Adrenal gland (tissue), 19 donors: ENCODE measurements around the gene TMEM255B. TPM values are rescaled to one million over a fixed set of nuclear protein-coding genes. Genes with fewer than 3 reads are reported as not detected.

Experiments
- DNase-seq, 7 donors: peaks; one replicate each; pipeline ENCODE4 v3.0.0-alpha.2; 2019 to 2020
- H3K27ac ChIP-seq, 5 donors: fragments of 200-600 bp; sonication (generic) in 4 of 5; 1 replicate in 3 of 5; 2 replicates in 2 of 5; pipeline versions ENCODE4 v1.5.1 to v1.8.0; 2016 to 2020; ENCODE audit warnings: mild to moderate bottlenecking in 1 of 5
- H3K27me3 ChIP-seq: fragments of 200-600 bp; 2 replicates; pipeline ENCODE4 v1.8.0; 2021
- H3K36me3 ChIP-seq, 2 donors: fragments of 200-600 bp; replicated peaks in 1 of 2; 1 replicate in 1 of 2; 2 replicates in 1 of 2; pipeline versions ENCODE4 v1.5.1 to v1.8.0; 2018 to 2022
- H3K4me1 ChIP-seq, 2 donors: fragments of 200-600 bp; replicated peaks in 1 of 2; 1 replicate in 1 of 2; 2 replicates in 1 of 2; pipeline versions ENCODE4 v1.5.1 to v1.8.0; 2018 to 2021
- H3K4me3 ChIP-seq, 4 donors: fragments of 200-600 bp; sonication (generic) in 3 of 4; one replicate each; pipeline ENCODE4 v1.5.1; 2016 to 2018
- H3K9me3 ChIP-seq, 3 donors: fragments of 200-600 bp; sonication (generic) in 1 of 3; replicated peaks in 1 of 3; 1 replicate in 2 of 3; 2 replicates in 1 of 3; pipeline versions ENCODE4 v1.5.1 to v1.8.0; 2016 to 2021
- POLR2A ChIP-seq, 2 donors: fragments of 450-650 bp; IDR thresholded peaks; one replicate each; pipeline ENCODE4 v1.6.1; 2017; ENCODE audit warnings: antibody characterized with exemption in 2 of 2, mild to moderate bottlenecking in 2 of 2, moderate library complexity in 1 of 2
- WGBS, 4 donors: extraction: QIAGEN DNeasy Blood & Tissue Kit in 2 of 4; methylation state at CpG; one replicate each; pipeline versions ENCODE4 v1.1.5 to v1.1.7; 2013 to 2017; 5-methylcytosine and 5-hydroxymethylcytosine counted together
- intact Hi-C, 2 donors: fragments of 100-400 bp; cut with DNase I; formaldehyde crosslinking; loops; one replicate each; pipeline versions ENCODE4 v1.14.1 to v1.15.0; 2022 to 2023
- long read RNA-seq, 10 donors: library from polyadenylated mRNA in 3 of 10; unstranded in 2 of 10; stranded (forward) in 1 of 10; transcript quantifications; one replicate each; pipeline ENCODE4 v2.0.0 and lab custom pipeline, GENCODE V29; 2021 to 2026
- polyA plus RNA-seq, 3 donors: library from polyadenylated mRNA; stranded (reverse); fragments of 200-250 nt in 2 of 3; fragments of 350-450 nt in 1 of 3; fragmentation: Illumina TruSeq in 1 of 3; extraction: RNeasy Lipid Tissue Mini Kit (QIAGEN cat#74804) in 1 of 3; gene quantifications; one replicate each; pipeline ENCODE4 v1.2.3, GENCODE V29; 2013 to 2014
- total RNA-seq, 9 donors: library from RNA; depleted of rRNA in 4 of 9; stranded (reverse); fragments of >200 nt in 4 of 9; fragments of 120-200 nt in 1 of 9; fragmentation: NEBNext Ultra II Directional in 1 of 9; extraction: Animal tissue kit (Norgen Biotek cat#: 25700) in 1 of 9; gene quantifications; one replicate each; pipeline versions ENCODE4 v1.1.0 to v1.2.4, GENCODE V29; 2013 to 2023
- TF ChIP-seq, protein P1 (sequence below), 6 experiments: fragments of 450-650 bp in 4 of 6; fragments of 200-600 bp in 2 of 6; sonication (generic) in 1 of 6; IDR thresholded peaks; 1 replicate in 5 of 6; 2 replicates in 1 of 6; pipeline versions ENCODE4 v1.5.1 to v1.8.0; 2016 to 2021; ENCODE audit warnings: antibody characterized with exemption in 6 of 6, mild to moderate bottlenecking in 2 of 6, moderate library complexity in 1 of 6
- donor health status: healthy with polysubstance abuse.
- donor health status: Bipolar disorder and iron deficiency.
- donor health status: DM: yes; HTN: yes; CAD: no.
- donor health status: DM: no; HTN: no; CAD: no.
- donor health status: DM: no; HTN: no; CAD: no.
- donor health status: DM: yes; HTN: yes; CAD: no.

TMEM255B gene
- total RNA-seq (10 to 100 TPM in 5 of 9 donors, 1 to 10 TPM in 4; 1.3 to 26.3 (median 13.3) TPM), polyA plus RNA-seq (10 to 100 TPM in 2 of 3 donors, 1 to 10 TPM in 1; 5.2 to 60.1 (median 22.0) TPM)
- long read RNA-seq, donor 1, partial matches to known transcripts, result 0 of 1 reads
- long read RNA-seq, donor 1, other reads (novel, unspliced or antisense), result 0 of 1 reads
- long read RNA-seq, donor 2, full-length matches to known transcripts, result 1 of 1 reads
- long read RNA-seq, donor 2, partial matches to known transcripts, result 0 of 1 reads
- long read RNA-seq, donor 2, other reads (novel, unspliced or antisense), result 0 of 1 reads
- long read RNA-seq, donor 3, full-length matches to known transcripts, result 2 of 2 reads
- long read RNA-seq, donor 3, partial matches to known transcripts, result 0 of 2 reads
- long read RNA-seq, donor 3, other reads (novel, unspliced or antisense), result 0 of 2 reads
- long read RNA-seq, donor 4, full-length matches to known transcripts, result 12 of 16 reads
- long read RNA-seq, donor 4, partial matches to known transcripts, result 0 of 16 reads
- long read RNA-seq, donor 4, other reads (novel, unspliced or antisense), result 4 of 16 reads
- long read RNA-seq, donor 5, full-length matches to known transcripts, result 9 of 36 reads
- long read RNA-seq, donor 5, partial matches to known transcripts, result 5 of 36 reads
- long read RNA-seq, donor 5, other reads (novel, unspliced or antisense), result 22 of 36 reads
- long read RNA-seq, donor 6, full-length matches to known transcripts, result 6 of 8 reads
- long read RNA-seq, donor 6, partial matches to known transcripts, result 0 of 8 reads
- long read RNA-seq, donor 6, other reads (novel, unspliced or antisense), result 2 of 8 reads
- long read RNA-seq, donor 7, result 0 reads
- long read RNA-seq, donor 8, result 0 reads
- long read RNA-seq, donor 9, full-length matches to known transcripts, result 1 of 1 reads
- long read RNA-seq, donor 9, partial matches to known transcripts, result 0 of 1 reads
- long read RNA-seq, donor 9, other reads (novel, unspliced or antisense), result 0 of 1 reads
- long read RNA-seq, donor 10, result 0 reads

DNA sequence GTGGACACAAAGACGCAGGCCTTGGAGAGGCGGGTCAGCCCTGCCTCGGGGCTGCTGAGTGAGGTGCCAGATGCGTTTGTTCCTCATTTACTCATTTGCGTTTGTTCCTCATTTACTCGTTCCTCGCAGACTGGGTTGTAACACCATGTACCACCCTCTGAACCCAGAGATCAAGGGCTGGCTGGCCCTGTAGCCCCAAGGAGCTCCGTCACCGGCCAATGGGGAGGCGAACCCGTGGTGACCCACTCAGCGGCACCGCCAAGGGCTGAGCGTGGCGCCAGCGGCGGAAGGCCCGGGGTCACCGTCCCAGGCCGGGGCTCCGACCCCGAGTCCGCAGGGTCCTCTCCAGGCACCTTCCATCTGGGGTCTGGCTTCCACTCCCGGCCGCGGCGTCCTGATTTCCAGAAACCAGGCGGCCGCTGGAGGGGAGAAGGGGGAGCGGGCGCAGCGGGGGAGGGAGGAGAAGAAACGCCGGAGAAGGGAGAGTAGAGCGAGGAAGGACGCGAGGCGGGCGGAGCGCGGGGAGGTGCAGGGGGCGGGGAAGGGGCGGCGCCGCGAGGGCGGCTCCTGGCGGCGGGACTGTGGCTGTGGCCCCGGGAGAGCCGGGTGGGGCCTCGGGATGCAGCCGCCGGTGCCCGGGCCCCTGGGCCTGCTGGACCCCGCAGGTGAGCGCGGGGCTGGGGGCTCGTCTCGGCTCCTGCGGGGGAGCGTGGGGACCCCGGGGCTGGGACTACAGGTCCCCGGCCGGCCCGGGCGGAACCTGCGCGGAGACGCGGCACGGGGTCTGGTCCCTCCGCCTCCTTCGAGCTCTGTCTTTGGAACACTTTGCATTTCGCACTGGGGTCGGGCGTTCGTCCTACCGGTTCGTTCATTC, at the start of gene TMEM255B:
Gene TMEM255B (plus strand): TSS at position 576 of the 874 bp plus-strand sequence. CDS start 44 bp downstream, at position 620.
- peak within 1 kb of the TSS in 2 of 4 donors; percentile 32 to 74 for H3K4me3 ChIP-seq
- peak within 1 kb of the TSS in 4 of 5 donors; percentile 59 to 90 (median 68) for H3K27ac ChIP-seq
- TF ChIP-seq, protein P1, sequence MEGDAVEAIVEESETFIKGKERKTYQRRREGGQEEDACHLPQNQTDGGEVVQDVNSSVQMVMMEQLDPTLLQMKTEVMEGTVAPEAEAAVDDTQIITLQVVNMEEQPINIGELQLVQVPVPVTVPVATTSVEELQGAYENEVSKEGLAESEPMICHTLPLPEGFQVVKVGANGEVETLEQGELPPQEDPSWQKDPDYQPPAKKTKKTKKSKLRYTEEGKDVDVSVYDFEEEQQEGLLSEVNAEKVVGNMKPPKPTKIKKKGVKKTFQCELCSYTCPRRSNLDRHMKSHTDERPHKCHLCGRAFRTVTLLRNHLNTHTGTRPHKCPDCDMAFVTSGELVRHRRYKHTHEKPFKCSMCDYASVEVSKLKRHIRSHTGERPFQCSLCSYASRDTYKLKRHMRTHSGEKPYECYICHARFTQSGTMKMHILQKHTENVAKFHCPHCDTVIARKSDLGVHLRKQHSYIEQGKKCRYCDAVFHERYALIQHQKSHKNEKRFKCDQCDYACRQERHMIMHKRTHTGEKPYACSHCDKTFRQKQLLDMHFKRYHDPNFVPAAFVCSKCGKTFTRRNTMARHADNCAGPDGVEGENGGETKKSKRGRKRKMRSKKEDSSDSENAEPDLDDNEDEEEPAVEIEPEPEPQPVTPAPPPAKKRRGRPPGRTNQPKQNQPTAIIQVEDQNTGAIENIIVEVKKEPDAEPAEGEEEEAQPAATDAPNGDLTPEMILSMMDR (IDR thresholded peaks at IDR 0.05), result peak in 2 of 6 experiments; percentile 35 to 44
- TF ChIP-seq POLR2A (IDR thresholded peaks at IDR 0.05), result no peak
- H3K9me3 ChIP-seq, result no peaks in the 10 kb centered on the region
- H3K36me3 ChIP-seq, result no peaks in the 10 kb centered on the region
- intact Hi-C loops, result no loop called here
- H3K4me1 ChIP-seq, result peaks cover 0 to 8% of the 10 kb centered on the region in 2 donors
- DNase-seq, result peak; percentile 79 to 89 (median 85)
- no peaks in the 10 kb centered on the region for H3K27me3 ChIP-seq
- 0 to 1% (median 1%) methylated on average over 23 to 80 of the region's 80 CpGs for WGBS, 4 donors

DNA sequence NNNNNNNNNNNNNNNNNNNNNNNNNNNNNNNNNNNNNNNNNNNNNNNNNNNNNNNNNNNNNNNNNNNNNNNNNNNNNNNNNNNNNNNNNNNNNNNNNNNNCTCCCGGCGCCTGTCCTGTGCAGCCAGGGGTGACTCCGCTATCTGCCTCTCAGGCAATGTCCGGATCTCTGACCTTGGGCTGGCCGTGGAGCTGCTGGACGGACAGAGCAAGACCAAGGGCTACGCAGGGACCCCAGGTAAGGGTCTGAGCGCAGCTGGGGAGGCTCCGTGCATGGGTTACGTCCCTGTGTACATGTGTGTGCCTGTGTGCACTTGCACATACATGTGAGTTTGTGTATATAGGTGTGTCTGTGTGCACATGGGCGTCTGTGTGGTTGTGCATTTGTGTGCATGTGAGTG, 36.1 kb upstream of the TMEM255B start:
- WGBS, 4 donors, result 42 to 74% (median 49%) methylated on average over 3 to 9 of the region's 11 CpGs
- no peak overlapping the region for H3K27ac ChIP-seq
- H3K9me3 ChIP-seq, result no peaks in the 10 kb centered on the region
- H3K4me3 ChIP-seq, result no peak overlapping the region
- TF ChIP-seq POLR2A (IDR thresholded peaks at IDR 0.05), result no peak
- TF ChIP-seq, protein P1 (IDR thresholded peaks at IDR 0.05), result no peak
- intact Hi-C loops, result no loop called here
- H3K36me3 ChIP-seq, result no peaks in the 10 kb centered on the region
- peak in 1 of 7 donors; percentile 34 for DNase-seq
- H3K4me1 ChIP-seq, result no peaks in the 10 kb centered on the region
- H3K27me3 ChIP-seq, result no peaks in the 10 kb centered on the region

DNA sequence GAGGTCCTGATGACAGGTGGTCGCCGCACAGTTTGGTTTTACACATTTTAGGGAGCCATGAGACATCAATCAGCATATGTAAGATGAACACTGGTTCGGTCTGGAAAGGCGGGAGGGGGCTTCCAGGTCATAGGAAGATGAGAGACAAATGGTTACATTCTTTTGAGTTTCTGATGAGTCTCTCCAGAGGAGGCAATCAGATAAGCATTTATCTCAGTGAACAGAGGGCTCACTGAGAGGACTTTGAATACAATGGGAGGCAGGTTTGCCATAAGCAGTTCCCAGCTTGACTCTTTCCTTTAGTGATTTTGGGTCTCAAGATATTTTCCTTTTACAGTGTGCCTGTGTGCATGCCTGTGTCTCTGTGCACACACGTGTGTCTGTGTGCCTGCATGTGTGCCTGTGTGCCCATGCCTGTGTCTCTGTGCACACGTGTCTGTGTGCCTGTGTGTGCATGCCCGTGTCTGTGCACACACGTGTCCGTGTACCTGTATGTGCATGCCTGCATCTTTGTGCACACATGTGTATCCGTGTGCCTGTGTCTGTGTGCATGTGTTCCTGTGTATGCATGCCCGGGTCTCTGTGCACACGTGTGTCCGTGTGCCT, 35.5 kb upstream of the TMEM255B start:
- intact Hi-C loops, result no loop called here
- H3K4me1 ChIP-seq, result no peaks in the 10 kb centered on the region
- no peak overlapping the region for H3K27ac ChIP-seq
- no peak overlapping the region for H3K4me3 ChIP-seq
- no peaks in the 10 kb centered on the region for H3K36me3 ChIP-seq
- 73 to 77% (median 75%) methylated on average over 12 to 13 of the region's 13 CpGs for WGBS, 4 donors
- no peaks in the 10 kb centered on the region for H3K9me3 ChIP-seq
- DNase-seq, result no peak
- TF ChIP-seq, protein P1 (IDR thresholded peaks at IDR 0.05), result no peak
- no peak for TF ChIP-seq POLR2A (IDR thresholded peaks at IDR 0.05)
- H3K27me3 ChIP-seq, result no peaks in the 10 kb centered on the region
